GM19023 (cell line): ENCODE measurements around the gene MYO5C.
"Not testable (repeated sequence)": the region's sequence is repeated elsewhere in the genome, so short reads cannot be mapped to it uniquely, and the experiment has no call there.

Source experiments
- ATAC-seq: cut with Tn5 transposase; IDR thresholded peaks from one replicate; pipeline ENCODE4 v1.9.1; 2021; ENCODE audit warnings: mild to moderate bottlenecking, moderate library complexity; ENCODE audit not compliant: unreplicated experiment

MYO5C gene

DNA sequence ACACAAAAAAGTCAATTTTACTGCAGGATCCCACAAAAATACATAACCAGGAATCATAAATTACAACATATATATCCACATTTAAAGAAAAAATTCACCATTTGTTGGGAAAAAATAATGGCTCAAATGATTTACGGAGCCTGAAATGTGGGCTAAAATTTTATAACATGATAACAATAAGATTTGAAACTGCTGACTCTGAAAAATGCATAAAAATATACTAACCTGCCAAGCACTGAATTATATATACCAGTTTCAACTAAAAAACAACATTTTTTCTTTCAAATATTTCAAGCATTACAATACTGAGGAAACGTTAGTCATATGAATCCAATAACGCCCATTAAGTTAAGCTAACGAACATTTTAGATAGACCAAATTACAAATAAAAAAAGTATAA is 12.2 kb upstream of the MYO5C start:
- ATAC-seq: no peak

DNA sequence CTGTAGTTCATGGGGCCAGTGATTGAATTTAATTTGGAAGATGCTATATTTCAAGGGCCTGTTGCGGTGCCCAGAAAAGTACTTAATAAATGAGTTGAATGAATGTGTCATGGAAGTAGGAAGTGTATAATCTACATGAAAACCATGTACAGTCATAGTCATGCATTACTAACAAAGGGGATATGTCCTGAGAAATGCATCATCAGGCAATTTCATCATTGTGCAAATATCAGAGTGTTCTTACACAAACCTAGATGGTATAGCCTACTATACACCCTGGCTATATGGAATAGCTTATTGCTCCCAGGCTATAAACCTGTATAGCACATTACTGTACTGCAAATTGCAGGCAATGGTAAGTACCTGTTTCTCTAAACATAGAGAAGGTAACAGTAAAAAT is 10.7 kb upstream of the MYO5C start:
- no peak for ATAC-seq

DNA sequence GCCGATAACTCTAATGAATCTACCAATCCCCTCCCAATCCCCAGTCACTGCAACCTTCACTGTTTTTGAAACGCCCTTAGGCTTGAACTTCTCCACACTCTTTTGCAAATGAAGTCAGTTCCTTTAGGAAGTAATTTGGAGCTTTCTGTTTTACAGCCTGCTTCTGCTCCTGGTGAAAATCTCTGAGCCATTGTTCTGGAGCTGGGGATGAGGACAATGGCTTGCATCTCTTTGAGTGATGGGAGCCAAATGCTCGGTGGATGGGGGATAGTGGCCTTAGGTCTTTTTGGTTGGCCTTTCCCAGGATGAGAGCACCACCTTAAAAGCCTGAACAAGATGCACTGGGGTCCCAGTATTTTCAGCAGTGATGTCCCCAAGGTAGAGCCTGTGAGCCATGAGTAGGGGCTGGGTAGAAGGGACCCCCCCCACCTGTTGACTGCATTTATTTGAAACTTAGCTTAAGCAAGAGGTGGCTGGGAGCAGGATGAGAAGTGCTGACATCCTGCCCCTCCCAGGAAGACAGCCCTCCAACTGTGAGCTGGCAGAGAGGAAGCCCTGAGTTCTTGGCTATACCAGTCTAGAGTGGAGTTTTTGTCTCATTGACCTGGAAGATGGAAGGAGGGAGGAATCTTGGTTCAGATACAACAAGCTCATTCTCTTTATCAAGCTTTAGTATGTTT is 7.6 kb upstream of the MYO5C start:
- ATAC-seq: no peak

DNA sequence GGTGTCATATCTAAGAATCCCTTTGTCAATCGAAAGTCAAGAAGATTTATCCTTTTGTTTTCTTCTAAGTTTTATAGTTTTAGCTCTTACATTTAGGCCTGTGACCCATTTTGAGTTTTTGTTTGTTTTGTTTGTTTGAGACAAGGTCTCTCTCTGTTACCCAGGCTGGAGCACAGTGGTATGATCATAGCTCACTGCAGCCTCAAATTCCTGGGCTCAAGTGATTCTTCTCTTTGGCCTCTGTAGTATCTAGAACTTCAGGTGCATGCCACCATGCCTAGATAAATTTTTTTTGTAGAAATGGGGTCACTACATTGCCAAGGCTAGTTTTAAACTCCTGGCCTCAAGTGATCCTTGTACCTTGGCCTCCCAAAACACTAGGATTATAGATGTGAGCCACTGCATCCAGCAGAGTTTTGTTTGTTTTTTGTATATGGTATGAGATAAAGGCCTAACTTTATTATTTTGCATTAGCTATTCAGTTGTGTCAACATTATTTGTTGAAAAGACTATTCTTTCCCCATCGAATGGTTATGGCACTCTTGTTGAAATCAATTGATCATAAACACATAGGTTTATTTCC is 5.8 kb upstream of the MYO5C start:
- no peak for ATAC-seq

DNA sequence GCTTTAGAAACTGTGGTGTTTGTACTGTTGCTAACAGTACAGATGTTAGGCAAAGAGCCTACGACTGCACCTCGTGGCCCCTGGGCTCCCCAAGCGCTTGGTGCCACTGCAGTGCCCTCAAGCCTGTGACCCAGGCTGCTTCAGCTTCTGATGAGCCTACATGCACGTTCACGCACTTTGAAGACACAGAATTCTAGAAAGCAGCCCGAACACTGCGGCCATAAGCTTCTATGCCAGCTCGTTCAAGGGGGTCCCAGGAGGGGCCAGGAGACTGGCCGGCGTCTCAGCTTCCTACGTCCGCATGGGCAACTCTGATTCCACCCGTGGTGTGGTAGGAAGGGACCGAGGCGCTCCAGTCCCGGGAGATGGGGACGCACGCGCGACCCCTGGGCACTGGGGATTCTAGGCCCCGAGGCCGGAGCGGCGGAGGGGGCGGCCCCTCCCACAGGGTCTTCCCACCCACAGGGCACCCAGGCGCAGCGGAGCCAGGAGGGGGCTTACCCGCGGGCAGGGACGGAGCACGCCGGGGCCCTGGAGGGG is 653 bp downstream of the MYO5C start:
- ATAC-seq: no peak

DNA sequence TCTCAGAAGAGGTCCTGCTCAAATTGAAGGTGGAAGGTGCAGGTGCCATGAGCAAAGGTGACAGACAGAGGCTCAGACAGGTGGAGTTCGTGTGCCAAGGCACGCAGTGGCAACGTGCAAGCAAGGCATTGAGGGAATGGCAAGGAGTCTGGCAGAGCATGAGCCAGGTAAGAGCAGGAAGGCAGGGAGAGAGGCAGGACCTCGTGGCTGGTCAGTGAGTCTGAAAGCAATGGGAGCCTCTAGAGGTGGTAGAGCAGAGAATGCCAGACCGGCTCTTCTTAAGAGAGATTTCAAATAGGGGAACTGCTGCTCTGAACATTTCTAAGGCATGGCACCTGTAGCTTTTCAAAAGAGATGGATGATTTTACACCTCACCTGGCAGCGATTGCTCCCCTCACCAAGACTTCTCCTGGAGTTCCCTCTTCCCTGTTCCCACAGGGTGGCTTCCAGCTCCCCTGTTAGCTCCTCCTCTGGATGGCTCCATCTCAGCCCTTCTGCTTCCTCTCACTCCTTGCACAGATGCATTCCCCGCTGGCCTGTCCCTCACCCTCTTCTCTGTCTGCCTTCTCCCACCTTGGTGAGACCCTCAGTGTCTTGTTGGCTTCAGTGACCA is 2.7 kb downstream of the MYO5C start:
- no peak for ATAC-seq

DNA sequence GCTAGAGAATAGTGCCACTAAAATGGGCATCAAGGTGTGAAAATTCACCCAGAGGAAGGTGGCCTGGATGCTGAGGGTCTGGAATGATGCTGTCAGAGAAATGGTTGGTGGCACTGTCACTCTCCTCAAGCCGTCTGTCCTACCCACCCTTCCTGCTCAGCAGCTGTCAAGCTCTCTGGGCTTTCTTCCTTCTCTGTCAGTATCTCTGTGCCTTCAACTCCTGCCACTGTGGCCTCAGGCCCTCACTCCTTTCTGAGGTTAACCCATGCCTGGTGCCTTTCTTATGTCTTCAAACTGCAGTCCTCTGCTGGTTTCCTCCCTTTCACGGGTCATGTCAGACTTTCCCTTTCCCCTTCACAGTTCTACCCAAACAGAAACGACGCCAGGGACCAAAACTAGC is 4.4 kb downstream of the MYO5C start:
- no peak for ATAC-seq

DNA sequence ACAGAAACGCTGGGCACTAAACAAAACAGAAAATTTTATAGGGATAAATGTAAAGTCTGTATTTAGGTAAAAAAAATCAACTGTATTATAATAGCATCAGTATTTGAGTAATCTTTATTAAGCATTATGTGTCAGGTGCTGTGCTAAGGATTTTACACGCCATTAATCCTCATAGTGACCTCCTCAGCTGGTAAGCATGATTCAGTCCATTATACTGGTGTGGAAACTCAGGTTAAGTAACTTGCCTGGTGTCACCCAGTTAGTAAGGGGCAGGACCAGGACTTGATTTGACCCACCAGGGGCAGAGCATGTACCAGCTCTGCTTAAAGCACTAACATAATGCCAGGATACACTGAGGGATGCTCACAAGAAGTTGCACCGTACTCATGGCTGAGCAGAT is 4.8 kb downstream of the MYO5C start:
- ATAC-seq: no peak

DNA sequence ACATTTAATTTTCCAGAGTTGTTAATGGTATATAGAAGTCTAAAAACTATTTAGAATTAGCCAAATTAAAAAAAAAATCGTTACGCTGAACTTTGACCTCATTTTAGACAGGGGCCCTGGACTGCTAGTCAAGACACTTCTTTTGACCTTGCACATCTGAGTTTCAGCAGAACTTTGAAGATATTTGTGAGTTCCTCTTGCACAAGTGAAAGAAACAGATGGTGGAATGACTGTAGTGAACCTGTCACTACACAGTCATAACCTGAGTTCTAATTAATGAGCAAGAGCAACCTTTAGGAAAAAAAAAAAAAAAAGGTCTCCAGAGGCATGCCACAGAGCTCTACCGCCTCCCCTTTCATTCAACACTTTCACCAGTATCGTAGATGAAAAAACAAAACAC is 5.3 kb downstream of the MYO5C start:
- peak; percentile 48 for ATAC-seq

DNA sequence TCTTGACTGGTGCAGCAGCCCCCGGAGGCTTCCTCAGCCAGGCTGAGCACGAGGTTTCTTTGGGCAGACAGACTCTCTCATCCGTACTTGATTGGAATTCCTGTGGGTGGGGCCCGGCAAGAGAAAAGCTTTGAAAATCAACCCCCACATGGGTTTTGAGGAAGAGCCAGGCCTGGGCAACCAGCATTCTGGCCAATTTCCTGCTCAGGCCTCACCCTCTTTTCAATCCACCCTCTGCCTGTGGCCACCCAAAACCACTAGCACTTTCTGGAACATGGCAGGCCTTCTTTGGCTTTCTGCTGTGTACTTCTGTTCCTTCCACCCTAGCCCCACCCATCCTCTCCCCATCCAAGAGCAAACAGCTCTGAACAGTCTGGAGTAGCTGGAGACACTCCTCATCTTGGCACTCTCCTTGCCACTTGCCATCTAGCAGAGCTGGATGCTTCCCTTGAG is 5.9 kb downstream of the MYO5C start:
- no peak for ATAC-seq

DNA sequence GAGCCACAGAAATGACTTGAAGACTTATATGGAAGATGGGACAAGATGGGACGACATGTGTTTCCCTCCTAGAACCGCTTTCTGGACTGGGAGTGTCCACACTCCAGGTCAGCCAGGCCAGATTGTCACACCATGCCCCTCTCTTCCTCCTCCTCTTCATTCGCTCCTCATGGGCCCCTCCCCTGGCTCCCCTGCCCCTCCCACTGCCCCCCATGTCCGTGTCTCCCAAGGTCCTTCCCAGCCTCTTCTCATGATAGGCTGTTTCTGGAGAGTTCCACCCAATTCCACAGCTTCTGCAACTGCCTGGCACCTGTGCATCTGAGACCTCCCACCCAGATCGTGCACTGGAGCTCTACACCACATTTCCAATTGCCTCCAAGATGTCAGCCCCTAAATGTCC is 6.6 kb downstream of the MYO5C start:
- no peak for ATAC-seq

DNA sequence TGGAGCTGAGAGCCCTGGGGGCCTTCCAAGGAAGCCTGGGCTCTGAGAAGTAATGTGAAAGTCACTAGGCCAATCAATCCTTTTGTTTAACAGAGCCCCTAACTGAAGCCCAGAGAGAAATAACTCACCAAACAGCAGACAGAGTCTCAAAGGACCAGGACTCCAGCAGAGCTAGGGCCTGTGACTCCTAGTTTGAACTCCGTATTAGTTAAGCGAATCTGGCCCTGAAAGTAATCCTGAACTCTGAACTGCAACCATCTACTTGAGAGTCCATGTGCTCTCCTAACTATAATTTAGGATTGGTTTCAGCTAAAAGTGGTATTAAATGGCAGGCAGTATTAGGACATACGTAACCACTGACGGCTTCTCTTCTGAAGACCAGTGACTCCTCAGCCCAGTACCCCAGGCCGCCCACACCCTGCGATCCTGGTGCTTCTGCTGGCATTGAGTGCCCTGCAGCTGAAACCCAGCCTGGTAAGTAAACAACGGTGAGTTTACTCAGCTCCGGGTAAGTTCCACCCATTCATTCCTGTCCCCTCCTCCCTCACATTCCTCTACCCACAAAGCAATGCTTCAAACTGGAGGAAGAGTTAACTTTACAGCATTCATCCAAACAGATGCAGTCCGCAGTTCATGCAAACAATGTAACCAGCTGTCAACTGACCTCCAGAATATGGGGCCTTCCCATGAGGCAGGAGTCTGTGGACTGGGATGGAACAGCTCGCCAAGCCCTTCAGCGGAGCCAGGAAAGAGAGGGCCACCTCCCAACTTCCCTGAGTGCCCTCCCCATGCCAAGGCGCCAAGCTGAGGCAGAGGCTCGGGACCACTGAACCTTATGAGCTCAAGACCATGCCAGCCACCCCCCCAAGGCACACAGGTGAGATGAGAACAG is 7.3 kb downstream of the MYO5C start:
- ATAC-seq: no peak

DNA sequence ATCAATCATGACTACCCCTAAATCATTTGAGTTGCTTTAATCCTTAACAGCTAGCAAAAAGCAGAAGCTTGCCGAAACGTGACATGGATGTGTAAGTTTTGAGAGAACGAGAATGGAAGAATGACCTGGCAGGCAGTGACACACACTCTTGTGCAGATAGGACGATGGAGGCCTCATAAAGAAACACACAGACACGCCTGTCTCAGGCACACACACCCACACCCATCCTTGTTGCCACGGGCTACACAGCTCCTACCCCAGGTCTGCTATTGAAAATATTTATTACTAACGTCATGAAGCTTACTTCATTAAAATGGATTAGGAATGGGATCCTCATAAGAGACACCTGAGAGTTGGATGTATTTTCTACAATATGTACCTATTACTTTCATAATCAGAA is 8.5 kb downstream of the MYO5C start:
- no peak for ATAC-seq

DNA sequence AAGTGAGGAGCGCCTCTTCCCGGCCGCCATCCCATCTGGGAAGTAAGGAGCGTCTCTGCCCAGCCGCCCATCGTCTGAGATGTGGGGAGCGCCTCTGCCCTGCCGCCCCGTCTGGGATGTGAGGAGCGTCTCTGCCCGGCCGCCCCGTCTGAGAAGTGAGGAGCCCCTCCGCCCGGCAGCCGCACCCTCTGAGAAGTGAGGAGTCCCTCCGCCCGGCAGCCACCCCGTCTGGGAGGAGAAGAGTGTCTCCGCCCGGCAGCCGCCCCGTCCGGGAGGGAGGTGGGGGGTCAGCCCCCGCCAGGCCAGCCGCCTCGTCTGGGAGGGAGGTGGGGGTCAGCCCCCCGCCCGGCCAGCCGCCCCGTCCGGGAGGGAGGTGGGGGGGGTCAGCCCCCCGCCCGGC is 9.7 kb downstream of the MYO5C start:
- not testable (repeated sequence) for ATAC-seq

DNA sequence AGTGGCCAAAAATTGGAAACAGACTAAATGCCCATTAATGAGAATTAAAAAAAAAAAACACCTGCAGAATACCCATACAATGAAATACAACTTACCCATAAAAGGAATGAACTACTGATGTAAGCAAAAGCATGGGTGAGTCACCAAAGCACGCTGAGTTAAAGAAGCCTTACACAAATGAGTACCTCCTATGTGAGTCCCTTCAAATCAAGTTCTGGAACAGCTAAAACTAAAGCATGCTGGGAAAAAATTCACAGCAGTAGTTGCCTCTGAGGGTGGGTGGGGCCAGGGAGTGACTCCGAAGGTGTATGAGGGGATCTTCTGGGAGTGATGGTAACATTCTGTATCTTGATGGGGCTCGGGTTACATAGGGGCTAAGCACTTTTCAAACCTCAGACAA is 11.4 kb downstream of the MYO5C start:
- no peak for ATAC-seq

DNA sequence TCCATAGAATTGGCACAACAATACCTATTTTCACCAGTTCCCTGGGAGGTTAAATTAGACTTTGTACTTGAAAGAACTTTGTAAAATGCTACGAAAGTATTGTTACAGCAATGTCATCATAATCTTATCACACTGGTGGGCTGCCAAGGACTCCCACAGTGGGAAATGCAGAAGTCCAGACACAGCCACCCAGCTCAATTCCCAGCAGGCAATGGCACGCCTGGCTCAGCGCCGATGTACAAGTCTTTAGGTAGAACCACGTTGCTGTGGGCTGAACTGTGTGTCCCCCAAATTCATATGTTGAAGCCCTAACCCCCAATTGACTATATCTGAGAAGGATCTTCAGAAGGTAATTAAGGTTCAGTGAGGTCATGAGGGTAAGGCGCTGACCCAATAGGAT is 12.3 kb downstream of the MYO5C start:
- ATAC-seq: no peak

DNA sequence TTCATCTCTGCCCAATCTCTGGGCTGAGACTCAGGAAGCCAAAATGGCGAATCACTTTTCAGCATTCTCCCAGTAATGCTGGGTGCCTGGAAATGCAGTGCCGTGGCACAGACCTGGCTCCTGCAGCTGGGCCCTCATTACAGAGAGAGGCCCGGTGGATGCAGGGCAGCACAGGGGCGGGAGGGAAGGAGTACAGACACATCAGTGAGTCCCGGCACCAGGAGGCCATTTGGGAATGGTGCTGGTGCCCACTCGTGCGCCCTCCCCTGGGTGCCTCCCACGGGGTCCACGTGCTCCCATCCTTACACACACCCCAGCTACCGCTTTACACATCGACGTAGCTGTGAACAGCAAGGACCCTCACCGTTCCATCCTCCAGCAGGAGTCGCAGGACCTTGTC is 13.2 kb downstream of the MYO5C start:
- no peak for ATAC-seq

DNA sequence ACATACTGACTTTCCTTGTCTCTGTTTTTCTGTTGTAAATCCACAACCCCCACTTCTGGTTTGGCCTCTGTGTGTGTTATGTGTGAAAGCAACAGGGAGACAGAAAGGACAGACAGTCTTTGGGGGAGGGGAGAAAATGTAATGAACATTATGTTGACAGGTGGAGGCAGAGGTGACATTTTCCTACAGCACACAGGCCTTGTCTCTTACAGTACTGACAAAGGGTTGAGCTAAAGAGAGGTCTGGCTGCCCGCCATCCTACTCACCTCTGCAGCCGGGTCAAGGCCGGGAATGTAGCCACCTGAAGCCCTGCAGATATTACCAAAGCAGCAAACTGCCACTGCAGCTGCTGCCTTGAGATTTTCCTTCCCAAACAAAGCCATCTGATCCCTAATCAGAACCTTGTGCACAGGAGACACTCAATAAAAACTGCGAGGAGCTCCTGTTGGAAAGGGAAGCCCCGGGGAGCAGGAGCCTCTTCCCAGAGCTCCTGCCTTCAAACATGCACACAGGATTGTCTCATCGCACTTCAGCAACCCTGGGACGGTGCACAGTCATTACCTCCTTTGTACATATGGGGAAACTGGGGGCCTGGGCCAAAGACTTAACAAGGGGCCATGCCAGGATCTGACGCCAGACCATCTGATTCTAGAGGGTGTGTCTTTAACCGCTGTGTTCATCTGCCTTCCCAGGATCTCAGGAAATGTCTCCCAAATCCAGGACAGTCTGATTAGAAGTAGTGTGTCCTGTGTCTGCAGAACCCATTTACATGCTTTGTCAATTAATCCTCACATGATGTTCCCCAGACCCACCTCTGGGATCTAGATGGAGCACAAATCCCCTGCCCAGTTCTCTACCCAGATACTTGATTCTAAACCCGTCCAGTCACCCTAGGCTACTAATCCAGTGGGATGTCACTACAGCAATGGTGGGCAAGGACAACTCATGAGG is 14.2 kb downstream of the MYO5C start:
- ATAC-seq: no peak

DNA sequence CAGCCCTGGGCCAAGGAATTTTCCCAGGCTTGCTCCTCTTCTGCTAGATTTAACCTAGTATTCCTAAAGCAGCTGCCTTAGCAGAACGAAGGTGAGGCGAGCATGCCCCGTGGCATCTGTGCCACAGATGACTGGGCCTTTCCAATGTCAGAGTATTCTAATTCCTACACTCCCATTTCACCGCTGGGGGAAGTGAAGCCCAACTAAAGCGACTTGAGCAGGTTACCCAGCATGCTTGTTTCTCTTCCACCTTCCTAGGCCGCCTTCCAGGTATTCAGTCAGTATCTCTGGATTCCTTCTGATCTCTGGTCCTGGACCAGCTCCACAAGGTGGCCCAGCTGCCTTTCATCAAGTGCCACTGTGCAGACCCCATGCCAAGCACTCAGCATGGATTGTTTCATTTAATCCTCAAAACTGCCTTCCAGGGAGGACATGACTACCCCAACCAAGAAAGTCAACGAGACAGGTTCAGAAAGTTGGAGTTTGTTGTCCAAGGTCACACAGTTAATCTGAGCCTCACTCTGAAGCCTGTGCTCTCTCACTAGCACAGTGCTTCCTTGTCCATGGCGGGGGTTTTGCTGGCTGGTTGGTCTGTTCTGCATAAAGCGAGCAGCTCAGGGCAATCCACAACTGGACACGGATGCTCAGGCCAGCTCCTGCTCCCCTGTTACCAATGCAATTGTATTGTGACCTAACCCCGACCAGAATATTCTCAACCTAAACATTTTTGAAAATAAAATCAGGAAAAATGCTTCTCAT is 15.1 kb downstream of the MYO5C start:
- no peak for ATAC-seq
